Astrocyte (in vitro differentiated cells and primary cell): ENCODE data around the gene LACC1.
A peak's percentile ranks its signal among the peaks of the same experiment; 100 is the strongest.

Experiments
- EZH2 ChIP-seq: IDR thresholded peaks from 2 replicates; pipeline ENCODE4 v1.6.1; 2012; ENCODE audit warnings: mild to moderate bottlenecking, low read length, inconsistent platforms; ENCODE audit not compliant: insufficient read depth
- TF ChIP-seq, protein P1 (sequence below): IDR thresholded peaks from 2 replicates; pipeline ENCODE4 v1.5.1; 2011; ENCODE audit warnings: low read depth, mild to moderate bottlenecking, inconsistent platforms, low read length, moderate library complexity; ENCODE audit not compliant: insufficient read depth

DNA sequence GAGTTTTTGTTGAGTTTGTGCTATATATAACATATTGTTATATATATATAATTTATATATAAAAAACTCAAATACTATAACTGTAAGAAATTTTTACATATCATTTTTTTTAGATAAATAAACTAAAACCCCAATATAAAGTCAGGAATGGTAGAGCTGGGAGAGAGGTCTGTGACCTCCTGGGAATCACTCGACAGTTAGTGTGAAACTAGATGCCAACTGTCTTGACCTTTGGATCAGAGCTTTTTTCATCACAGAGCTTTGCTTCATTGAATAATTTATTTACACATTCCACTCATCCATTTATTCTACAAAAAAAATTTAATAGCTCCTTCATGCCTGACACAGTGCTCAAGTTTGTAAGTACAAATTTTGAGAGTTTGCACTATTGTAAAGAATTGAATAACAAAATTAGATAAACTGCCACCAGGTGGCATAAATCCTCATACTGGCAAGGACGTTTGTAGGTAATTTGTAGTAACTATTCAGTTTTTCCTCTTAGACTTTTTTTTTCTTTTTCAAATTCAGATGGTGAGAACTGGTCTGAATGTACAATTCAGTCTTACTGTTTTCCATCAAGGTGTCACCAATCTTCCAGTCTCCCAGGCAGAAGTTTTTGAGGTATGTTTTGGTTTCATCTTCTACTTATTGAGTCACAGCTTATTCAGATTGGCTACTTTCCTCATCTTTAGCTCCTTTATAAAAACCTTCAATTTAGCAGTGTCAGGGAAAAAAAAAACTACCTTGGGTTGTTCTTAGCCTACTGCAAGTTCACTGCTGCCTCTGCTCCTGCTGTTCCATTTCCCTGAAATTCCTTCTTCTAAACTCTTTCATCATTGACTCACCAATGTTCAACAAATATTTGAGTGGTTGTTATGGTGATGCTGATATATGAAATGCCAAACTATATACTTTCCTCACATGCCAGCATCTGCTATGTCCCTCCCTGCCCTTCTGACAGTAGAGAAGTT, 28.7 kb downstream of the LACC1 start:
- TF ChIP-seq, protein P1, sequence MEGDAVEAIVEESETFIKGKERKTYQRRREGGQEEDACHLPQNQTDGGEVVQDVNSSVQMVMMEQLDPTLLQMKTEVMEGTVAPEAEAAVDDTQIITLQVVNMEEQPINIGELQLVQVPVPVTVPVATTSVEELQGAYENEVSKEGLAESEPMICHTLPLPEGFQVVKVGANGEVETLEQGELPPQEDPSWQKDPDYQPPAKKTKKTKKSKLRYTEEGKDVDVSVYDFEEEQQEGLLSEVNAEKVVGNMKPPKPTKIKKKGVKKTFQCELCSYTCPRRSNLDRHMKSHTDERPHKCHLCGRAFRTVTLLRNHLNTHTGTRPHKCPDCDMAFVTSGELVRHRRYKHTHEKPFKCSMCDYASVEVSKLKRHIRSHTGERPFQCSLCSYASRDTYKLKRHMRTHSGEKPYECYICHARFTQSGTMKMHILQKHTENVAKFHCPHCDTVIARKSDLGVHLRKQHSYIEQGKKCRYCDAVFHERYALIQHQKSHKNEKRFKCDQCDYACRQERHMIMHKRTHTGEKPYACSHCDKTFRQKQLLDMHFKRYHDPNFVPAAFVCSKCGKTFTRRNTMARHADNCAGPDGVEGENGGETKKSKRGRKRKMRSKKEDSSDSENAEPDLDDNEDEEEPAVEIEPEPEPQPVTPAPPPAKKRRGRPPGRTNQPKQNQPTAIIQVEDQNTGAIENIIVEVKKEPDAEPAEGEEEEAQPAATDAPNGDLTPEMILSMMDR = peak; percentile 49
- no peak for TF ChIP-seq EZH2
